SU-DHL-6 (cell line): Measurements from ENCODE around the gene NFKBIE.

Source experiments
- EZH2phosphoT487 ChIP-seq: fragments of 200-600 bp; sonication (generic), shearing (Covaris generic); conservative IDR thresholded peaks from 2 replicates; pipeline ENCODE4 v1.6.1; 2018; ENCODE audit warnings: mild to moderate bottlenecking, antibody characterized with exemption, low read length, moderate library complexity, mixed read lengths
- TF ChIP-seq, protein P1 (sequence below): fragments of 200-600 bp; sonication (generic); IDR thresholded peaks from one replicate; pipeline ENCODE4 v1.5.1; 2017; ENCODE audit warnings: antibody characterized with exemption, mild to moderate bottlenecking, low read length, moderate library complexity; ENCODE audit not compliant: insufficient read depth, poor library complexity, severe bottlenecking

DNA sequence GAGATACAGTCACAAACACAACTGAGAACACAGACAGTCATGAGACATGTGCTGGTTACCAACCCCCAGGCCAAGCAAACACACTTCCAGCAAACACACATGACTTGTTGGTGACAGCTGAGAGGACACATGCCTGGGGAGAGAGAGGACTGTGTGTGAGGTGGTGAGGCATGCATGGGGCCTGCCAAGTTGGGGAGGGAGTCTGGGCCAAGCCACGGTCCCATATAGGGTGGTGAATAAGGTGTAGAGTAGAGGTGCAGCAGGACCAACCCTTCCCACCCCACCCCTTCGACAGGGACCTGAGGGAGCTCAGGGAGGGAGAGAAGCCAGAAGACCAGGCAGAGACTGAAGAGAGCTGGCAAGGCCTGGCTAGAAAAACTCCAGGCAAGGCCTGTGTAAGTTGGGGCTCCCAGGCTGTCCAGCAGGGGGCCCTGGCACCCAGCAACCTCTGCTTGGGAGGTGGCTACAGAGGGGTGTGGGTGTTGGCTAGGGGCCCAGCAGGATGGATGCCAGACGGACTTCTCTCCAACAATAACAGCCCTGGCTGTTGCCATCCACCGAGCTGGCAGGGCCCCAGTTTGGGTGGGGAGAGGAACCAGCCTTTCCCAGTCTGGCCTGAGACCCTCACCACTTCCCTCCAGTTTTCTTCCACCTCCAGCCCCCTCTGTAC, 43.9 kb downstream of the NFKBIE start:
- TF ChIP-seq, protein P1, sequence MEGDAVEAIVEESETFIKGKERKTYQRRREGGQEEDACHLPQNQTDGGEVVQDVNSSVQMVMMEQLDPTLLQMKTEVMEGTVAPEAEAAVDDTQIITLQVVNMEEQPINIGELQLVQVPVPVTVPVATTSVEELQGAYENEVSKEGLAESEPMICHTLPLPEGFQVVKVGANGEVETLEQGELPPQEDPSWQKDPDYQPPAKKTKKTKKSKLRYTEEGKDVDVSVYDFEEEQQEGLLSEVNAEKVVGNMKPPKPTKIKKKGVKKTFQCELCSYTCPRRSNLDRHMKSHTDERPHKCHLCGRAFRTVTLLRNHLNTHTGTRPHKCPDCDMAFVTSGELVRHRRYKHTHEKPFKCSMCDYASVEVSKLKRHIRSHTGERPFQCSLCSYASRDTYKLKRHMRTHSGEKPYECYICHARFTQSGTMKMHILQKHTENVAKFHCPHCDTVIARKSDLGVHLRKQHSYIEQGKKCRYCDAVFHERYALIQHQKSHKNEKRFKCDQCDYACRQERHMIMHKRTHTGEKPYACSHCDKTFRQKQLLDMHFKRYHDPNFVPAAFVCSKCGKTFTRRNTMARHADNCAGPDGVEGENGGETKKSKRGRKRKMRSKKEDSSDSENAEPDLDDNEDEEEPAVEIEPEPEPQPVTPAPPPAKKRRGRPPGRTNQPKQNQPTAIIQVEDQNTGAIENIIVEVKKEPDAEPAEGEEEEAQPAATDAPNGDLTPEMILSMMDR = peak; percentile 92
- TF ChIP-seq EZH2phosphoT487 = no peak
